B cell (primary cell): ENCODE results near the gene RARA. TPM values are rescaled to one million over a fixed set of nuclear protein-coding genes. Genes with fewer than 3 reads are reported as not detected.

Experiments used
- ATAC-seq: fragments of 200-7000 bp; cut with Tn5 transposase; one replicate; pipeline ENCODE4 v1.10.0; 2021; ENCODE audit warnings: low read depth, mild to moderate bottlenecking, moderate number of reproducible peaks, moderate library complexity
- CTCF ChIA-PET: fragments of 350-600 bp; sonication (Branson Sonifier 250); formaldehyde crosslinking; loops from one replicate; lab custom pipeline; 2021; ENCODE audit warnings: antibody characterized with exemption, inconsistent platforms; lab: Charles Lee
- POLR2A ChIA-PET: fragments of 350-600 bp; sonication (Branson Sonifier 250); formaldehyde crosslinking; loops from one replicate; lab custom pipeline; 2021; ENCODE audit warnings: antibody characterized with exemption; lab: Charles Lee
- DNase-seq: peaks from one replicate; pipeline ENCODE4 v3.0.0; 2013
- H2AFZ ChIP-seq: 2 replicates; pipeline ENCODE4 v1.6.1; 2012; ENCODE audit warnings: mild to moderate bottlenecking, low read depth, low read length; ENCODE audit not compliant: insufficient read depth, poor library complexity, severe bottlenecking
- H3K27ac ChIP-seq, 2 donors: 1 replicate in 1 of 2; 2 replicates in 1 of 2; pipeline ENCODE4 v1.5.1; 2012 to 2013; ENCODE audit warnings: low read length in 2 of 2, mild to moderate bottlenecking in 2 of 2, moderate library complexity in 1 of 2
- H3K27me3 ChIP-seq, 4 experiments: fragments of 200-600 bp in 1 of 4; sonication (generic) in 1 of 4; replicated peaks in 1 of 4; 1 replicate in 2 of 4; 2 replicates in 2 of 4; pipeline versions ENCODE4 v1.6.1 to v1.7.0; 2013 to 2016; ENCODE audit warnings: low read length in 3 of 4, mild to moderate bottlenecking in 2 of 4, mixed read lengths in 1 of 4, moderate library complexity in 1 of 4; ENCODE audit not compliant: insufficient read depth in 4 of 4, control insufficient read depth in 3 of 4; ENCODE audit errors: control extremely low read depth in 1 of 4
- H3K36me3 ChIP-seq, 2 experiments: replicated peaks in 1 of 2; 1 replicate in 1 of 2; 2 replicates in 1 of 2; pipeline versions ENCODE4 v1.6.1 to v1.7.1; 2013; ENCODE audit warnings: low read length in 1 of 2; ENCODE audit not compliant: insufficient read depth in 2 of 2, control insufficient read depth in 1 of 2; ENCODE audit errors: control extremely low read depth in 1 of 2, extremely low read depth in 1 of 2
- H3K4me1 ChIP-seq, 2 donors: fragments of 200-600 bp in 1 of 2; sonication (generic) in 1 of 2; 1 replicate in 1 of 2; 2 replicates in 1 of 2; pipeline versions ENCODE4 v1.5.1 to v1.6.1; 2013 to 2017; ENCODE audit warnings: low read length in 2 of 2; ENCODE audit not compliant: control insufficient read depth in 2 of 2, insufficient read depth in 2 of 2
- H3K4me2 ChIP-seq: replicated peaks from 2 replicates; pipeline ENCODE3; 2012; ENCODE audit warnings: mild to moderate bottlenecking, low read depth, low read length; ENCODE audit not compliant: poor library complexity, severe bottlenecking
- H3K4me3 ChIP-seq, 5 experiments: fragments of 200-600 bp in 1 of 5; sonication (generic) in 1 of 5; 1 replicate in 3 of 5; 2 replicates in 2 of 5; pipeline versions ENCODE4 v1.5.1 to v1.7.0; 2011 to 2016; ENCODE audit warnings: low read length in 4 of 5, mild to moderate bottlenecking in 4 of 5, low read depth in 2 of 5, control low read depth in 1 of 5, moderate library complexity in 1 of 5; ENCODE audit not compliant: insufficient read depth in 1 of 5; ENCODE audit errors: control extremely low read depth in 1 of 5, extremely low read depth in 1 of 5
- H3K79me2 ChIP-seq: fragments of 200-600 bp; sonication (generic); one replicate; pipeline ENCODE4 v1.6.0; 2016; ENCODE audit warnings: low read length; ENCODE audit not compliant: control insufficient read depth, insufficient read depth
- H3K9ac ChIP-seq: fragments of 200-600 bp; sonication (generic); 2 replicates; pipeline ENCODE4 v1.6.1; 2017; ENCODE audit warnings: mild to moderate bottlenecking, low read length, moderate library complexity
- H3K9me3 ChIP-seq, 3 donors: one replicate each; pipeline versions ENCODE4 v1.6.1 to v1.7.1; 2013; ENCODE audit warnings: low read length in 2 of 3; ENCODE audit not compliant: control insufficient read depth in 2 of 3, insufficient read depth in 1 of 3; ENCODE audit errors: control extremely low read depth in 1 of 3
- H4K20me1 ChIP-seq: 2 replicates; pipeline ENCODE4 v1.6.0; 2012; ENCODE audit warnings: mild to moderate bottlenecking, low read length; ENCODE audit not compliant: insufficient read depth, control insufficient read depth, poor library complexity, severe bottlenecking
- H3K27ac Mint-ChIP-seq: one replicate; pipeline ENCODE4 v1.8.0; 2021; ENCODE audit warnings: mixed read lengths
- H3K27me3 Mint-ChIP-seq: one replicate; pipeline ENCODE4 v1.8.0; 2021; ENCODE audit warnings: mixed read lengths
- H3K4me1 Mint-ChIP-seq: one replicate; pipeline ENCODE4 v1.8.0; 2021; ENCODE audit warnings: mixed read lengths
- H3K4me3 Mint-ChIP-seq: one replicate; pipeline ENCODE4 v1.8.0; 2021; ENCODE audit warnings: mixed read lengths
- H3K9me3 Mint-ChIP-seq: one replicate; pipeline ENCODE4 v1.8.0; 2022; ENCODE audit warnings: mixed read lengths; ENCODE audit not compliant: insufficient read depth
- EZH2 ChIP-seq: IDR thresholded peaks from 2 replicates; pipeline ENCODE4 v1.6.1; 2012; ENCODE audit warnings: borderline replicate concordance, low read depth, mild to moderate bottlenecking, moderate library complexity, low read length; ENCODE audit not compliant: insufficient read depth, poor library complexity, severe bottlenecking
- WGBS: methylation state at CpG from one replicate; pipeline ENCODE4 v1.1.5; 2013; ENCODE audit warnings: missing lambda C conversion rate; ENCODE audit not compliant: insufficient coverage; 5-methylcytosine and 5-hydroxymethylcytosine counted together
- intact Hi-C: fragments of 100-400 bp; cut with micrococcal nuclease; formaldehyde crosslinking; loops from one replicate; pipeline ENCODE4 v1.10.0; 2022
- polyA plus RNA-seq: library from polyadenylated mRNA; depleted of rRNA; stranded (reverse); fragments of >200 nt; gene quantifications from 2 replicates; pipeline ENCODE4 v1.2.3, GENCODE V29; 2012
- total RNA-seq, 2 donors: library from RNA; stranded (reverse); fragments of 120-200 nt in 1 of 2; gene quantifications; 1 replicate in 1 of 2; 2 replicates in 1 of 2; pipeline versions ENCODE4 v1.2.3 to v1.2.4, GENCODE V29; 2013 to 2022
- TF ChIP-seq, protein P1 (sequence below): fragments of 200-600 bp; IDR thresholded peaks from one replicate; pipeline ENCODE4 v1.8.0; 2022; ENCODE audit warnings: antibody characterized with exemption, mild to moderate bottlenecking

RARA gene
- total and polyA plus RNA-seq, 2 donors (not counting 1 experiment from before 2014, with no cell fraction given), result 20.7 to 86.2 TPM

DNA sequence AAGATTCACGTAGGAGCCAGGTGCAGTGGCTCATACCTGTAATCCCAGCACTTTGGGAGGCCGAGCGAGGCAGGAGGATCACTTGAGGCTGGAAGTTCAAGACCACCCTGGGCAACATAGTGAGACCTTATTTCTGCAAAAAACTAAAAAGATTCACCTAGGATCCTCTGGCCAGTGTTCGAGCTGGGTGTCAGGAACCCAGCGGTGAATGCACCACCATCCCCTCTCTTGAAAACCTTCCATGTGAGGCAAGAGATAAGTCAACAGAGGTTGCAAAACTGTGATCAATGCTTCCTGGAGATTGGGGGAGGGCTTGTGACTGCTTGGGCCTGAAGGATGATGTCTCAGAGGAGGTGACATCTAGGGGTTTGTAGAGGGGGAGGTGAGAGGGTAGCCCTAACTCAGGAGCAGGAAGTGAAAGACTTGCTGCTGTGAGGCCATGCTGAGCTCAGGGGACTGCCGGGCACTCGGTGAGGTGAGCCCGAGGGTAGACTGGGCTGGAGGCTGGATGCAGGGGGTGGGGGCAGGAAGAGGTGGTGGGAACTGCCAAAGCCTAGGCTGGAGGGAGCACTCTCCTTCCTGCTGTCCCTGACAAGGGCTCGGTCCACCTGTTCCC lies 43.9 kb downstream of the RARA start:
- peaks cover 47% of the 10 kb centered on the region for H3K4me1 Mint-ChIP-seq

More for the DNA sequence above, 43.9 kb downstream of the RARA start:
- ChIA-PET CTCF (interaction anchor here (1.0 to 15.9 kb wide), 11 partner anchors 8 to 180 kb away, joined by 3 to 871 read pairs (median 16); partner anchors contain the start of genes CDC6, GJD3 and RARA), POLR2A (interaction anchor here (0.7 to 1.7 kb wide), 2 partner anchors 10 to 30 kb away, joined by 3 to 4 read pairs; no protein-coding TSS in a partner anchor)
- H3K27ac Mint-ChIP-seq, result peak overlapping the region; percentile 64
- Histone ChIP-seq H3K36me3 (peaks cover 0 to 52% of the 10 kb centered on the region in 2 experiments), H3K4me1 (peaks cover 24 to 42% of the 10 kb centered on the region in 2 donors), H3K79me2 (peaks cover 8% of the 10 kb centered on the region), H3K4me2 (no peak overlapping the region), H3K9ac (no peak overlapping the region), H3K4me3 (no peak overlapping the region), H3K27me3 (no peaks in the 10 kb centered on the region), H4K20me1 (peaks cover 44% of the 10 kb centered on the region), H3K9me3 (no peaks in the 10 kb centered on the region), H2AFZ (no peak overlapping the region), H3K27ac (no peak overlapping the region)
- TF ChIP-seq EZH2, result no peak
- TF ChIP-seq, protein P1, sequence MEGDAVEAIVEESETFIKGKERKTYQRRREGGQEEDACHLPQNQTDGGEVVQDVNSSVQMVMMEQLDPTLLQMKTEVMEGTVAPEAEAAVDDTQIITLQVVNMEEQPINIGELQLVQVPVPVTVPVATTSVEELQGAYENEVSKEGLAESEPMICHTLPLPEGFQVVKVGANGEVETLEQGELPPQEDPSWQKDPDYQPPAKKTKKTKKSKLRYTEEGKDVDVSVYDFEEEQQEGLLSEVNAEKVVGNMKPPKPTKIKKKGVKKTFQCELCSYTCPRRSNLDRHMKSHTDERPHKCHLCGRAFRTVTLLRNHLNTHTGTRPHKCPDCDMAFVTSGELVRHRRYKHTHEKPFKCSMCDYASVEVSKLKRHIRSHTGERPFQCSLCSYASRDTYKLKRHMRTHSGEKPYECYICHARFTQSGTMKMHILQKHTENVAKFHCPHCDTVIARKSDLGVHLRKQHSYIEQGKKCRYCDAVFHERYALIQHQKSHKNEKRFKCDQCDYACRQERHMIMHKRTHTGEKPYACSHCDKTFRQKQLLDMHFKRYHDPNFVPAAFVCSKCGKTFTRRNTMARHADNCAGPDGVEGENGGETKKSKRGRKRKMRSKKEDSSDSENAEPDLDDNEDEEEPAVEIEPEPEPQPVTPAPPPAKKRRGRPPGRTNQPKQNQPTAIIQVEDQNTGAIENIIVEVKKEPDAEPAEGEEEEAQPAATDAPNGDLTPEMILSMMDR, result no peak
- no peaks in the 10 kb centered on the region for H3K27me3 Mint-ChIP-seq
- ATAC-seq (peak; percentile 48), DNase-seq (peak; percentile 62)
- no peaks in the 10 kb centered on the region for H3K9me3 Mint-ChIP-seq
- H3K4me3 Mint-ChIP-seq, result peak overlapping the region; percentile 15
- intact Hi-C loops, result no loop called here
- WGBS, result 58% methylated on average over 7 of the region's 9 CpGs
